ENCODE results near the gene EXOC7. TPM values are rescaled to one million over a fixed set of nuclear protein-coding genes. Genes with fewer than 3 reads are reported as not detected.

EXOC7 gene
- total RNA-seq, 1 donor from 2014 or later, result 183 TPM

GRCh38 chr17:76146053-76146851 lies 42.7 kb upstream of the EXOC7 start:
- no peak for DNase-seq (ENCODE audit: low spot score)
- TF ChIP-seq, protein P1, sequence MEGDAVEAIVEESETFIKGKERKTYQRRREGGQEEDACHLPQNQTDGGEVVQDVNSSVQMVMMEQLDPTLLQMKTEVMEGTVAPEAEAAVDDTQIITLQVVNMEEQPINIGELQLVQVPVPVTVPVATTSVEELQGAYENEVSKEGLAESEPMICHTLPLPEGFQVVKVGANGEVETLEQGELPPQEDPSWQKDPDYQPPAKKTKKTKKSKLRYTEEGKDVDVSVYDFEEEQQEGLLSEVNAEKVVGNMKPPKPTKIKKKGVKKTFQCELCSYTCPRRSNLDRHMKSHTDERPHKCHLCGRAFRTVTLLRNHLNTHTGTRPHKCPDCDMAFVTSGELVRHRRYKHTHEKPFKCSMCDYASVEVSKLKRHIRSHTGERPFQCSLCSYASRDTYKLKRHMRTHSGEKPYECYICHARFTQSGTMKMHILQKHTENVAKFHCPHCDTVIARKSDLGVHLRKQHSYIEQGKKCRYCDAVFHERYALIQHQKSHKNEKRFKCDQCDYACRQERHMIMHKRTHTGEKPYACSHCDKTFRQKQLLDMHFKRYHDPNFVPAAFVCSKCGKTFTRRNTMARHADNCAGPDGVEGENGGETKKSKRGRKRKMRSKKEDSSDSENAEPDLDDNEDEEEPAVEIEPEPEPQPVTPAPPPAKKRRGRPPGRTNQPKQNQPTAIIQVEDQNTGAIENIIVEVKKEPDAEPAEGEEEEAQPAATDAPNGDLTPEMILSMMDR (IDR thresholded peaks at IDR 0.05; ENCODE audit: unreplicated experiment), result no peak
- Mint-ChIP-seq H3K27me3 (ENCODE audit: unreplicated experiment) (peaks cover 13% of the 10 kb centered on the region), H3K27ac (ENCODE audit: unreplicated experiment) (peak overlapping the region; percentile 92), H3K4me3 (ENCODE audit: unreplicated experiment) (peak overlapping the region; percentile 69), H3K36me3 (ENCODE audit: low read depth, unreplicated experiment) (peaks cover 6% of the 10 kb centered on the region), H3K4me1 (ENCODE audit: unreplicated experiment) (peaks cover 55% of the 10 kb centered on the region), H3K9me3 (ENCODE audit: unreplicated experiment) (no peaks in the 10 kb centered on the region)

- no peak for DNase-seq (ENCODE audit: low spot score)
- H3K27ac Mint-ChIP-seq (ENCODE audit: unreplicated experiment), result peak overlapping the region; percentile 92
These were observed 41.9 kb upstream of the EXOC7 start for GRCh38 chr17:76145231-76146052.

DNA sequence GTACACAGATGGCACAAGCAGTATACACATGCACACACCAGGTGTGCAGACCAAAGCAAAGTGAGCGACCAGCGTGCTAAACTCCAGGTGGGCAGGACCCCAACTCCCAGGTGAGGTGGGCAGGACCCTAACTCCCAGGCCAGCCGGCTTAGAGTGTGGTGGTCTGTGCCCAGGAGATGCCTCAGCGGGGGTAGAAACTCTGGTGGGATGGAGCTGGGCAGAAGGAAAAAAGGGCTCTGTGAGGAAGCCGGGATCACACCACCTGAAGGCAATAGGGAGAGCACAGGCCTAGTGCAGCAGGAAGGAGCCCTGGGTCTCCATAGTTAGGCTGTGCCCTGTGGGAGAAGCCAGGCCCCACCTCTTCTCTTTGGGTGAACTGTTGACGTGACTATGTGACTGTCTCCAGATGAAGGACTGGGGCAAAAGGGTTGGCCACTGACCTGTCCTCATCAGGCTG lies 39.0 kb upstream of the EXOC7 start:
- no peak for DNase-seq (ENCODE audit: low spot score)
- H3K27me3 Mint-ChIP-seq (ENCODE audit: unreplicated experiment), result peaks cover 18% of the 10 kb centered on the region
- H3K9me3 Mint-ChIP-seq (ENCODE audit: unreplicated experiment), result no peaks in the 10 kb centered on the region

More at GRCh38 chr17:76145231-76146052, 41.9 kb upstream of the EXOC7 start:
- Mint-ChIP-seq H3K9me3 (ENCODE audit: unreplicated experiment) (no peaks in the 10 kb centered on the region), H3K4me1 (ENCODE audit: unreplicated experiment) (peaks cover 59% of the 10 kb centered on the region), H3K4me3 (ENCODE audit: unreplicated experiment) (peak overlapping the region; percentile 69), H3K36me3 (ENCODE audit: low read depth, unreplicated experiment) (peaks cover 6% of the 10 kb centered on the region), H3K27me3 (ENCODE audit: unreplicated experiment) (peaks cover 13% of the 10 kb centered on the region)
- TF ChIP-seq, protein P1 (IDR thresholded peaks at IDR 0.05; ENCODE audit: unreplicated experiment), result no peak

GRCh38 chr17:76142039-76142584 lies 38.5 kb upstream of the EXOC7 start:
- DNase-seq (ENCODE audit: low spot score), result no peak
- Mint-ChIP-seq H3K27me3 (ENCODE audit: unreplicated experiment) (peaks cover 18% of the 10 kb centered on the region), H3K36me3 (ENCODE audit: low read depth, unreplicated experiment) (peaks cover 10% of the 10 kb centered on the region), H3K4me1 (ENCODE audit: unreplicated experiment) (peaks cover 67% of the 10 kb centered on the region), H3K9me3 (ENCODE audit: unreplicated experiment) (no peaks in the 10 kb centered on the region), H3K27ac (ENCODE audit: unreplicated experiment) (no peak overlapping the region), H3K4me3 (ENCODE audit: unreplicated experiment) (peak overlapping the region; percentile 63)
- TF ChIP-seq, protein P1 (IDR thresholded peaks at IDR 0.05; ENCODE audit: unreplicated experiment), result no peak

More for the DNA sequence above, 39.0 kb upstream of the EXOC7 start:
- Mint-ChIP-seq H3K4me3 (ENCODE audit: unreplicated experiment) (peak overlapping the region; percentile 63), H3K27ac (ENCODE audit: unreplicated experiment) (no peak overlapping the region), H3K4me1 (ENCODE audit: unreplicated experiment) (peaks cover 72% of the 10 kb centered on the region), H3K36me3 (ENCODE audit: low read depth, unreplicated experiment) (peaks cover 10% of the 10 kb centered on the region)
- TF ChIP-seq, protein P1 (IDR thresholded peaks at IDR 0.05; ENCODE audit: unreplicated experiment), result no peak
